H1 (cell line): Measurements from ENCODE around the gene NLK. TPM values are rescaled to one million over a fixed set of nuclear protein-coding genes. Genes with fewer than 3 reads are reported as not detected.

Experiments used
- BCL11A ChIP-seq, 2 experiments: IDR thresholded peaks; one replicate each; pipeline ENCODE4 v1.6.1; 2011; ENCODE audit warnings: low read depth in 2 of 2, low read length in 2 of 2, mild to moderate bottlenecking in 2 of 2
- BRCA1 ChIP-seq: IDR thresholded peaks from 2 replicates; pipeline ENCODE4 v1.6.1; 2012; ENCODE audit warnings: low read depth, low read length, improper control_type of control experiment
- CTBP2 ChIP-seq: IDR thresholded peaks from 2 replicates; pipeline ENCODE4 v1.7.0; 2011; ENCODE audit warnings: borderline replicate concordance, mild to moderate bottlenecking, moderate library complexity, mixed read lengths, low read length; ENCODE audit not compliant: insufficient read depth, insufficient read length
- KDM5A ChIP-seq: fragments of 200-600 bp; IDR thresholded peaks from 2 replicates; pipeline ENCODE4 v1.7.1; 2012; ENCODE audit warnings: mild to moderate bottlenecking, low read length, inconsistent platforms, mixed read lengths
- MAFK ChIP-seq: IDR thresholded peaks from 2 replicates; pipeline ENCODE4 v1.6.1; 2012; ENCODE audit warnings: low read depth, mild to moderate bottlenecking, improper control_type of control experiment, low read length
- POU5F1 ChIP-seq: IDR thresholded peaks from 2 replicates; pipeline ENCODE4 v1.6.1; 2011; ENCODE audit warnings: low read depth, mild to moderate bottlenecking, low read length, moderate library complexity
- SRF ChIP-seq: IDR thresholded peaks from 2 replicates; pipeline ENCODE4 v1.6.1; 2011; ENCODE audit warnings: mild to moderate bottlenecking, low read depth, low read length, moderate library complexity
- TCF12 ChIP-seq: IDR thresholded peaks from 2 replicates; pipeline ENCODE4 v1.6.1; 2011; ENCODE audit warnings: low read depth, mild to moderate bottlenecking, low read length
- polyA plus RNA-seq, 7 experiments: library from polyadenylated mRNA; depleted of rRNA in 3 of 7; stranded (reverse) in 5 of 7; unstranded in 2 of 7; fragments of >200 nt in 5 of 7; fragments of 200-250 nt in 2 of 7; gene quantifications; 1 replicate in 5 of 7; 2 replicates in 1 of 7; 4 replicates in 1 of 7; pipeline versions ENCODE4 v1.2.1 to v1.2.3, GENCODE V29; 2011 to 2013; ENCODE audit warnings: missing spikeins in 2 of 7, mixed read lengths in 2 of 7
- total RNA-seq: library from RNA; stranded (reverse); fragmentation: NEBNext Ultra II Directional; extraction: Animal tissue kit (Norgen Biotek cat#: 25700); gene quantifications from 2 replicates; pipeline ENCODE4 v1.2.1, GENCODE V29; 2021
- TF ChIP-seq, protein P1 (sequence below): fragments of 300-600 bp; sonication (generic); IDR thresholded peaks from 2 replicates; pipeline ENCODE4 v1.7.1; 2012; ENCODE audit warnings: low read length, moderate library complexity, mild to moderate bottlenecking, inconsistent platforms; ENCODE audit not compliant: insufficient replicate concordance
- TF ChIP-seq, protein P2 (sequence below): IDR thresholded peaks from 2 replicates; pipeline ENCODE4 v1.6.1; 2012; ENCODE audit warnings: inconsistent platforms

NLK gene
- total and polyA plus RNA-seq, 2 of the 8 experiments (the other 6 are each of a cell fraction or from before 2014, with no cell fraction given), result 30.8 to 49.9 TPM

GRCh38 chr17:28216052-28216451 is 173.6 kb downstream of the NLK start (continued):
- TF ChIP-seq, protein P1, sequence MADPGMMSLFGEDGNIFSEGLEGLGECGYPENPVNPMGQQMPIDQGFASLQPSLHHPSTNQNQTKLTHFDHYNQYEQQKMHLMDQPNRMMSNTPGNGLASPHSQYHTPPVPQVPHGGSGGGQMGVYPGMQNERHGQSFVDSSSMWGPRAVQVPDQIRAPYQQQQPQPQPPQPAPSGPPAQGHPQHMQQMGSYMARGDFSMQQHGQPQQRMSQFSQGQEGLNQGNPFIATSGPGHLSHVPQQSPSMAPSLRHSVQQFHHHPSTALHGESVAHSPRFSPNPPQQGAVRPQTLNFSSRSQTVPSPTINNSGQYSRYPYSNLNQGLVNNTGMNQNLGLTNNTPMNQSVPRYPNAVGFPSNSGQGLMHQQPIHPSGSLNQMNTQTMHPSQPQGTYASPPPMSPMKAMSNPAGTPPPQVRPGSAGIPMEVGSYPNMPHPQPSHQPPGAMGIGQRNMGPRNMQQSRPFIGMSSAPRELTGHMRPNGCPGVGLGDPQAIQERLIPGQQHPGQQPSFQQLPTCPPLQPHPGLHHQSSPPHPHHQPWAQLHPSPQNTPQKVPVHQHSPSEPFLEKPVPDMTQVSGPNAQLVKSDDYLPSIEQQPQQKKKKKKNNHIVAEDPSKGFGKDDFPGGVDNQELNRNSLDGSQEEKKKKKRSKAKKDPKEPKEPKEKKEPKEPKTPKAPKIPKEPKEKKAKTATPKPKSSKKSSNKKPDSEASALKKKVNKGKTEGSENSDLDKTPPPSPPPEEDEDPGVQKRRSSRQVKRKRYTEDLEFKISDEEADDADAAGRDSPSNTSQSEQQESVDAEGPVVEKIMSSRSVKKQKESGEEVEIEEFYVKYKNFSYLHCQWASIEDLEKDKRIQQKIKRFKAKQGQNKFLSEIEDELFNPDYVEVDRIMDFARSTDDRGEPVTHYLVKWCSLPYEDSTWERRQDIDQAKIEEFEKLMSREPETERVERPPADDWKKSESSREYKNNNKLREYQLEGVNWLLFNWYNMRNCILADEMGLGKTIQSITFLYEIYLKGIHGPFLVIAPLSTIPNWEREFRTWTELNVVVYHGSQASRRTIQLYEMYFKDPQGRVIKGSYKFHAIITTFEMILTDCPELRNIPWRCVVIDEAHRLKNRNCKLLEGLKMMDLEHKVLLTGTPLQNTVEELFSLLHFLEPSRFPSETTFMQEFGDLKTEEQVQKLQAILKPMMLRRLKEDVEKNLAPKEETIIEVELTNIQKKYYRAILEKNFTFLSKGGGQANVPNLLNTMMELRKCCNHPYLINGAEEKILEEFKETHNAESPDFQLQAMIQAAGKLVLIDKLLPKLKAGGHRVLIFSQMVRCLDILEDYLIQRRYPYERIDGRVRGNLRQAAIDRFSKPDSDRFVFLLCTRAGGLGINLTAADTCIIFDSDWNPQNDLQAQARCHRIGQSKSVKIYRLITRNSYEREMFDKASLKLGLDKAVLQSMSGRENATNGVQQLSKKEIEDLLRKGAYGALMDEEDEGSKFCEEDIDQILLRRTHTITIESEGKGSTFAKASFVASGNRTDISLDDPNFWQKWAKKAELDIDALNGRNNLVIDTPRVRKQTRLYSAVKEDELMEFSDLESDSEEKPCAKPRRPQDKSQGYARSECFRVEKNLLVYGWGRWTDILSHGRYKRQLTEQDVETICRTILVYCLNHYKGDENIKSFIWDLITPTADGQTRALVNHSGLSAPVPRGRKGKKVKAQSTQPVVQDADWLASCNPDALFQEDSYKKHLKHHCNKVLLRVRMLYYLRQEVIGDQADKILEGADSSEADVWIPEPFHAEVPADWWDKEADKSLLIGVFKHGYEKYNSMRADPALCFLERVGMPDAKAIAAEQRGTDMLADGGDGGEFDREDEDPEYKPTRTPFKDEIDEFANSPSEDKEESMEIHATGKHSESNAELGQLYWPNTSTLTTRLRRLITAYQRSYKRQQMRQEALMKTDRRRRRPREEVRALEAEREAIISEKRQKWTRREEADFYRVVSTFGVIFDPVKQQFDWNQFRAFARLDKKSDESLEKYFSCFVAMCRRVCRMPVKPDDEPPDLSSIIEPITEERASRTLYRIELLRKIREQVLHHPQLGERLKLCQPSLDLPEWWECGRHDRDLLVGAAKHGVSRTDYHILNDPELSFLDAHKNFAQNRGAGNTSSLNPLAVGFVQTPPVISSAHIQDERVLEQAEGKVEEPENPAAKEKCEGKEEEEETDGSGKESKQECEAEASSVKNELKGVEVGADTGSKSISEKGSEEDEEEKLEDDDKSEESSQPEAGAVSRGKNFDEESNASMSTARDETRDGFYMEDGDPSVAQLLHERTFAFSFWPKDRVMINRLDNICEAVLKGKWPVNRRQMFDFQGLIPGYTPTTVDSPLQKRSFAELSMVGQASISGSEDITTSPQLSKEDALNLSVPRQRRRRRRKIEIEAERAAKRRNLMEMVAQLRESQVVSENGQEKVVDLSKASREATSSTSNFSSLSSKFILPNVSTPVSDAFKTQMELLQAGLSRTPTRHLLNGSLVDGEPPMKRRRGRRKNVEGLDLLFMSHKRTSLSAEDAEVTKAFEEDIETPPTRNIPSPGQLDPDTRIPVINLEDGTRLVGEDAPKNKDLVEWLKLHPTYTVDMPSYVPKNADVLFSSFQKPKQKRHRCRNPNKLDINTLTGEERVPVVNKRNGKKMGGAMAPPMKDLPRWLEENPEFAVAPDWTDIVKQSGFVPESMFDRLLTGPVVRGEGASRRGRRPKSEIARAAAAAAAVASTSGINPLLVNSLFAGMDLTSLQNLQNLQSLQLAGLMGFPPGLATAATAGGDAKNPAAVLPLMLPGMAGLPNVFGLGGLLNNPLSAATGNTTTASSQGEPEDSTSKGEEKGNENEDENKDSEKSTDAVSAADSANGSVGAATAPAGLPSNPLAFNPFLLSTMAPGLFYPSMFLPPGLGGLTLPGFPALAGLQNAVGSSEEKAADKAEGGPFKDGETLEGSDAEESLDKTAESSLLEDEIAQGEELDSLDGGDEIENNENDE, result no peak
- TF ChIP-seq BRCA1 (no peak), POU5F1 (no peak), MAFK (no peak), TCF12 (no peak), BCL11A (IDR thresholded peaks at IDR 0.05; ENCODE audit: low read depth in 2 of 2, low read length in 2 of 2) (no peak), KDM5A (no peak), SRF (no peak), CTBP2 (no peak)
- TF ChIP-seq, protein P2, sequence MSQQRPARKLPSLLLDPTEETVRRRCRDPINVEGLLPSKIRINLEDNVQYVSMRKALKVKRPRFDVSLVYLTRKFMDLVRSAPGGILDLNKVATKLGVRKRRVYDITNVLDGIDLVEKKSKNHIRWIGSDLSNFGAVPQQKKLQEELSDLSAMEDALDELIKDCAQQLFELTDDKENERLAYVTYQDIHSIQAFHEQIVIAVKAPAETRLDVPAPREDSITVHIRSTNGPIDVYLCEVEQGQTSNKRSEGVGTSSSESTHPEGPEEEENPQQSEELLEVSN, result no peak
